ENCODE results near the gene NME3.
A peak's percentile ranks its signal among the peaks of the same experiment; 100 is the strongest.

NME3 gene

DNA sequence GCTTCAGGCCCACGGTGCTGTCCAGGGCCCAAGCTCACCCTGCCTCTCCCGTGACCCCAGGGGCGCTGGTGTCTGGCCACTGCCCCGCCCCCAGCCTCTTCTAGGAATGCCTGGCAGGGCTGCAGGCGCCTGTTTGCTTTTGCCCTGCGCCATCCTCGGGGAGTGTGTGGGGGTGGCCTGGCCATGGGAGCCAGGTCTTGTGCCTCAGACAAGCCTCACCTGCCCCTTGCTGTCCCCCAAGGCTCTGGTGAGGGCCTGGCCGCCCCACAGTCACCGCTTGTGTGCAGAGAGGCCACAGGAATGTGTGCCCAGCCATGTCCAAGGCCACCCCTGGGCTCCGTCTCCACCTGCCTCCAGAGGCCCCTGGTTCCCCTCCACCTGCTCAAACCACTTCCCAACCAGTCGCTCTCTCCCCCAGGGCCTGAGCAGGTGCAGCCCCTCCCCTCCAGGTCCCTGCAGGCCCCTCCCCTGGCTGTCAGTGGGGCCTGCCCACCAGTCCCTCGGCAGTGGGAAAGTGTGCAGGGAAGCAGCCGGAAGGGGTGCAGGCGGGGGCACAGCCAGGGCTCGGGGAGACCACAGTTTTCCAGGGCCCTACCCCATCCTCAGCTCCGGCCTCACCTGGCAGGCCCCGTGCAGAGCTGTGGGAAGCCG, 23.0 kb upstream of the NME3 start:
- no peak for DNase-seq (ENCODE audit: low read depth in 1 of 2, low spot score in 1 of 2)

DNA sequence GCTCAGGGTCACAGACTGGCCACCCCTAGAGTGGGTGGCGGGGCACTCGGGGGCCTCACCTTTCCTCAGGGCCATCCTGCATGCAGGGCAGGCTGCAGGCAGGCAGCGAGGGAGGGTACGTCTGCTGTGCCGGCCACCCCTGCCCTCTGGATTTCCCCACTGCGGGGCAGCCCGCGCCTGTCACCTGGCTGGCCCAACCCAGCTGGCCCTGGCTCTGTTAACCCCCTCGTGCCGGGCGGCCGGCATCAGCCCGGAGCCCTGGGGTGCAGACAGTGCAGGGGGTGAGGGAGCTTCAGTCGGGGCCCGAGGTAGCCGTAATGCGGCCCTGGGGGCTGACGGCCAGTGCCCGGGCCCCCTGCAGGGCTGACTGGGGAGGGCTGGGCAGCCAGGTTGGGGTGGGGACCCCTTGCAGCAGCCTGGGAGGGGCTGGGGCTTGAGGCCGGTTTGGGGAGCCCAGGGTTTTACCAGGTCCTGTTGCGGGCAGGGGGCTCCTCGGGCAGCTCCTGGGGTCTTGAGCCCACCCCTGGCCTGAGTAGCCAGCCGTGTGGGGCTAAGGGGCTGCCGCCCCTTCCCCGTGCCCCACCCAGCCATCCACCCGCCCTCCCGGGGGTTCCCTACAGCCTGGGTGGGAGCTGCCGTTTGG, 22.4 kb upstream of the NME3 start, which contains the start of gene IGFALS:
Gene IGFALS (minus strand): TSS at position 128 of the 643 bp plus-strand sequence. CDS start 53 bp downstream, at position 75.
- no peak for DNase-seq (ENCODE audit: low read depth in 1 of 2, low spot score in 1 of 2)

- DNase-seq (ENCODE audit: low read depth in 1 of 2, low spot score in 1 of 2) = no peak
Measured at GRCh38 chr16:1792836-1793577, 21.7 kb upstream of the NME3 start.

- DNase-seq (ENCODE audit: low read depth in 1 of 2, low spot score in 1 of 2) = no peak
Measured at GRCh38 chr16:1791943-1792812, 20.8 kb upstream of the NME3 start.

GRCh38 chr16:1791256-1791942, 20.1 kb upstream of the NME3 start:
- DNase-seq (ENCODE audit: low read depth in 1 of 2, low spot score in 1 of 2) = no peak

DNA sequence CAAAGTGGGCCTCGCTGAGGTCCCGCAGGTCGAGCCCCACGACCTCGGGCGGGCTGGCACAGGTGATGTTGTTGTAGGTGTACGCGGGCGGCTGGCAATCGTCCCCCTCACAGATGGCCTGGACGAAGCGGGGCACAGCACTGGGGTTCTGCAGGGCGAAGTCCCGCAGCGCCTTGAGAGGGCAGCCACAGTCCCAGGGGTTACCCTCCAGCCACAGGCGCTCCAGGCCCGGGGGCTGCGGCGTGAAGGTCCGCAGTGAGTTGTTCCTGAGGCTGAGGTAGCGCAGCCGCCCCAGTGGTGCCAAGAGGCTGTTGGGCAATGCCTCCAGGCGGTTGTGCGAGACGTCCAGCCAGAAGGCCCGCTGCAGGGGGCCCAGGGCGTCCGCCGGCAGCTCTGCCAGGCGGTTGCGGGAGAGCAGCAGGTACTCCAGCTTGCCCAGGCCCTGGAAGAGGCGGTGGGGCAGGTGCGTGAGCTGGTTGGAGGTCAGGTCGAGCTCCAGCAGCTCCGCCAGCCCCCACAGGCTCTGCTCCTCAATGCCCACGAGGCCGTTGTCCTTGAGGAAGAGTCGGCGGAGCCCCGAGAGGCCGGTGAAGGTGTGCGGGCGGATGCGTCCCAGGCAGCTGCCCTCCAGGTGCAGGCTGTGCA, 19.4 kb upstream of the NME3 start:
- DNase-seq (ENCODE audit: low read depth in 1 of 2, low spot score in 1 of 2) = no peak

GRCh38 chr16:1790261-1790610, 18.9 kb upstream of the NME3 start:
- DNase-seq (ENCODE audit: low read depth in 1 of 2, low spot score in 1 of 2) = no peak

DNA sequence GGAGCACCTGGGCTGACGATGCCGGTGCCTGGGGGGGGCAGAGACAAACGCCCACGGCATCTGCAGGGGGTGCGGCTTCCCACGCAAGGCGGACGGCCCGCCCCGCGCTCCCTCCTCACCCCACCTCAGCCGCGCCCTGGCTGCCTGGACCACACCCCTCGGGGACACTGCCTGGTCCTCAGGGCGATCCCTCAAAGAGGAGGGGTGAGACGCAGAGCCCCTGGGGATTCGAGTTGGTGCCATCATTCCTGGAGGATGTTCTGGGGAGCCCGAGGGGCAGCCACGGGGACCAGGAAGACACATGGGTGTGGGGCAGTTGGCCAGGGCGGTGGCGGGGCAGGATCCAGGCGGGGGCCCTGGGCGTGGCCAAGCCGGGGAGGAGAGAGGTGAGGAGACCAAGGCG, 18.3 kb upstream of the NME3 start:
- DNase-seq (ENCODE audit: low read depth in 1 of 2, low spot score in 1 of 2) = no peak

DNA sequence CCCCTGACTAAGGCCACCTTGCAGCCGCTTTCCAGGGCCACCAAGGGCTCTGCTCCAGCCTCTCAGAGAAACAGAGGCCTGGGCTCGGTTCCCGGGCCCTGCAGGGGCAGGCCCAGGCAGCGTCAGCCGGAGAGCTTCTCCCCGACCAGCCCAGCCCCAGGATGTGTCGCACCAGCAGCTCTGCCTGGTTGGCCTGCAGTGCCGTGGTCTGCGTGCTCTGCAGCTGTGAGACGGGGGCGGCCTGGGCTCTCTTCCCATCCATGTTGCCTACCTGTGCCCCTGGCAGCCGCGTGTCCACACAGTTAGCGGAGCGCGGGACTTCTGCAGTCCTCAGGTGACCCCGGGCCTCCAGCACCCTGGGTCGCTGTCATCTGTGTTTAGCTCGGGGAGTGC, 17.4 kb upstream of the NME3 start:
- DNase-seq (ENCODE audit: low read depth in 1 of 2, low spot score in 1 of 2) = no peak

DNA sequence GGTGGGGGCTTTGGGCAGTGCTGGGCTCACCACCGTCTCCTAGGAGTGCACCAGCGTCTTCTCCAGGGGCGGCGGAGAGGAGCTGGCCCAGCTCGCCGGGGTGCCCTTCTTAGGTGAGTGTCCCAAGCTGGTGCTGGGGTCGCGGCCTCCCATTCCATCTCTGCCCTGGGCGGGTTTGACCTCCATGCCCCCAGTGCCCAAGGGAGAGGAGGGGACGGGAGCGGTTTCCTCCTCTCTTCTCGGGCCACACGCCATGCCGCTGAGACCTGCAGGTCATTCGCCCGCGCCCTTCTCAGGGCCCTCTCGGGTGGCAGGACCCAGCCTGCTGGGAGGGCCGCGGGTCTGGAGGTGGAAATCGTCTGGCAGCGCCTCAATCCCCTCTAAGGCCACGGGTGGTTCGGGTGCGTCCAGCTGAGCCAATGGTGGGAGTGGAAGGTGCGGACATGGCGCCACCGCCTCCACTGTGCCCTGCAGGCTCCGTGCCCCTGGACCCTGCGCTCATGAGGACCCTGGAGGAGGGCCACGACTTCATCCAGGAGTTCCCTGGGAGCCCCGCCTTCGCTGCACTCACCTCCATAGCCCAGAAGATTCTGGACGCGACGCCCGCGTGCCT, 16.9 kb upstream of the NME3 start:
- no peak for DNase-seq (ENCODE audit: low read depth in 1 of 2, low spot score in 1 of 2)

DNA sequence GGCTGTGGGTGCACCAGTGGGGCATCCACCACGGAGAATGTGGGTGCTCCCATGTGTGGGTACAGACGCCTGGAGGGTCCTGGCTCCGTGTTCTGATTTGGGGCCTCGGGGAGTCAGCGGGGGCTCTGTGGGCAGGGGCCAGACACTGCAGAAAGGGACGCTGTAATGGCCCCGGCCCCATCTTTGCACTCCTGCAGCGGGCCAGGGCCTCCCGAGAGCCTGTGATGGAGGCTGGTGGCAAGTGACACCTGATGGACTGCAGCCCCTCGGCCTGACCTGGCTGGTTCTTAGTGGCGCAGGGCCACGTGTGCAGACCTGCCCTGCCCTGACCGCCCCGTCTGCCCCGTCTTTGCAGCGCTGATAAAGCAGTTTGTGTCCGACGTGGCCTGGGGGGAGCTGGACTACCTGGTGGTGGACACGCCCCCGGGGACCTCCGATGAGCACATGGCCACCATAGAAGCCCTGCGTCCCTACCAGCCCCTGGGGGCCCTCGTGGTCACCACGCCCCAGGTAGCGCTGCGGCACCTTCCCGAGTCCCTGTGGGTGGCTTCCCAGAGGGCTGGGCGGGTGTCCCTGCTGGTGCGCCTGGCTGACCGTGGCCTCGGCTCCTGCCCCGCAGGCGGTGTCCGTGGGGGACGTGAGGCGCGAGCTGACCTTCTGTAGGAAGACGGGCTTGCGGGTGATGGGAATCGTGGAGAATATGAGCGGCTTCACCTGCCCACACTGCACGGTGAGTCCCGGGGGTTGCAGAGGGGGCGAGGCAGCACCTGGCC, 16.2 kb upstream of the NME3 start:
- no peak for DNase-seq (ENCODE audit: low read depth in 1 of 2, low spot score in 1 of 2)

DNA sequence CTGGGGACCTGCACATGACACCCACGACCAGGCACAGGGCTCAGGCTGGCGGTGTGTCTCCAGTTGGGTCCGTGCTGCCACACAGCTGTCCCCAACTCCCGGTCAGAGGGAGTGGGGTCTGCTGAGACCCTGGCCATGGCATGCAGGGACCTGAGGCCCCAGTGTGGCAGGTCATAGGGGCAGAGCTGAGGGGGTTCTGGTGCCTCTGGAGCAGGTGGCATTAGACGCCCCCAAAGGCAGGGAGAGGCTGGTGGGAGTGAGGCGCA, 15.6 kb upstream of the NME3 start:
- DNase-seq (ENCODE audit: low read depth in 1 of 2, low spot score in 1 of 2) = no peak

- no peak for DNase-seq (ENCODE audit: low read depth in 1 of 2, low spot score in 1 of 2)
Measured at GRCh38 chr16:1786242-1787055, 15.1 kb upstream of the NME3 start.

DNA sequence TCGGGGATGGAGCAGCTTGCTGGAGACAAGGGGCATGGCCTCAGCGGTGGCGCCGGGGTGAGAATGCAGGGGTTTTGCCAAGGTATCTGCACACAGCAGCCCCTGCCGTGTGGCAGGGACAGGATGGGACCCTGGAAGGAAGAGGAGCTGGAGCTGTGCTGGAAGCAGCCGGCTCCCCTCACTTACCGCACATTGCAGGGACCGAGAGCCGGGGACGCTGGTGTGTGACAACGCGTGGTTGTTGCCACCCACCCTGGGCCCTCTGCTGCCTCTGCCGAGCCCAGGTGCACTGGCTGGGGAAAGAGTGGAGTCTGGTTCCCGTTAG, 14.5 kb upstream of the NME3 start:
- DNase-seq (ENCODE audit: low read depth in 1 of 2, low spot score in 1 of 2) = no peak

GRCh38 chr16:1784977-1785845, 13.9 kb upstream of the NME3 start:
- DNase-seq (ENCODE audit: low read depth in 1 of 2, low spot score in 1 of 2) = no peak

- peak; percentile 90 to 96 for DNase-seq (ENCODE audit: low read depth in 1 of 2, low spot score in 1 of 2)
Measured at GRCh38 chr16:1782408-1783264, 11.3 kb upstream of the NME3 start, which contains the start of the genes NUBP2 and SPSB3. NUBP2 (plus strand) TSS chr16:1782960; CDS start chr16:1783021, 61 bp downstream. SPSB3 (minus strand) TSS chr16:1782571; CDS start chr16:1781483, 1,088 bp downstream.
